GM21447 (cell line): Measurements from ENCODE around the gene CYS1.
A peak's percentile ranks its signal among the peaks of the same experiment; 100 is the strongest.
"Not testable (repeated sequence)": the region's sequence is repeated elsewhere in the genome, so short reads cannot be mapped to it uniquely, and the experiment has no call there.

Experiments used
- ATAC-seq: cut with Tn5 transposase; IDR thresholded peaks from one replicate; pipeline ENCODE4 v1.9.1; 2021; ENCODE audit not compliant: unreplicated experiment

Gene CYS1

GRCh38 chr2:10094271-10094814, 14.1 kb upstream of the CYS1 start:
- ATAC-seq: no peak

DNA sequence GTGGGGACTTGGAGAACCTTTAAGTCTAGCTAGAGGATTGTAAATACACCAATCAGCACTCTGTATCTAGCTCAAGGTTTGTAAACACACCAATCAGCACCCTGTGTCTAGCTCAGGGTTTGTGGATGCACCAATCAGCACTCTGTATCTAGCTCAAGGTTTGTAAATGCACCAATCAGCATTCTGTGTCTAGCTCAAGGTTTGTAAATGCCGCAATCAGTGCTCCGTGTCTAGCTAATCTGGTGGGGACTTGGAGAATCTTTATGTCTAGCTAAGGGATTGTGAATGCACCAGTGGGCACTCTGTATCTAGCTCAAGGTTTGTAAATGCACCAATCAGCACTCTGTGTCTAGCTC, 11.7 kb upstream of the CYS1 start:
- ATAC-seq: not testable (repeated sequence)

DNA sequence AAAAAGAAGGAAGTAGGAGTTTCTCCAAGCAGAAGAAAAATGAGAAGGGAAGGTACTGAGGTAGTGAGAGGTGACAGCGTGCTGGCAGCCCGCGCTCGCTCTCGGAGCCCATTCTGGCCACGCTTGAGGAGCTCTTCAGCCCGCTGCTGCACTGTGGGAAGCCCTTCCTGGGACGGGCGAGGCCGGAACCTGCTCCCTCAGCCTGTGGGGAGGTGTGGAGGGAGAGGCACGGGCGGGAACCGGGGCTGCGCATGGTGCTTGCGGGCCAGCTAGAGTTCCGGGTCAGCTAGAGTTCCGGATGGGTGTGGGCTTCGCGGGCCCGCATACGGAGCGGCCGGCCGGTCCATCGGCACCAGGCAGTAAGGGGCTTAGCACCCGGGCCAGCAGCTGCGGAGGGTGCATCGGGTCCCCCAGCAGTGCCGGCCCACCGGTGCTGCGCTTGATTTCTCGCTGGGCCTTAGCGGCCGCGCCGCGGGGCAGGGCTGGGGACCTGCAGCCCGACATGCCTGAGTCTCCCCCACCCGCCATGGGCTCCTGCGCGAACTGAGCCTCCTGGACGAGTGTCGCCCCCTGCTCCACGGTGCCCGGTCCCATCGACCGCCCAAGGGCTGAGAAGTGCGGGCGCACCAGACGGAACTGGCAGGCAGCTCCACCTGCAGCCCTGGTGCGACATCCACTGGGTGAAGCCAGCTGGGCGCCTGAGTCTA, 11.1 kb upstream of the CYS1 start:
- peak; percentile 40 for ATAC-seq

DNA sequence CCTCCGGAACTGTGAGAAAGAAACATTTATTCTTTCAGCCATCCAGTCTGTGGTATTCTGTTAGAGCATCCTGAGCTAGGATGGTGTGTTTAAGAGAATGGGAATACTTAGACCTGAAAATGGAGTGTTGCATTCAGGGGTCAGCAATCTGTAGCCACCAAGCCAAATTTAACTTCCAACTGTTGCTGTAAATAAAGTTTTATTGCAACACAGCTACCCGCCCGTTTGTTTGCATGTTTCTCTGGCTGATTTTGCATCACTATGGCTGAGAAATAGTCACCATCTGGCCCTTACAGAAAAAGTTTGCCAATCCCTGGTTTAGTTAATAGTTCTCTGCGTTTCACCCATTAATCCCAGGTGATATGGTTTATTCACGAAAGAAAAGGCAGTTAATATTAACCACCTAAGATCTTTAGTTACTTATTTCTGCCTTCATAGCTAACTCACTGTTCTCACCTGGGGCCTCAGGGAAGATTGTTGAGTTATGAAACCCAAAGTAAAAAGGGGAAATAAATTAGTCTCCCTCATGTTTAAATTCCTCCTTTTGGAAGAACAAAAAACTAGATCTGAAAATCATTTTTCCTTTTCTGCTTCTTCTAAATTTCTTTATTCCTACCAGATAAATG, 9.5 kb upstream of the CYS1 start:
- ATAC-seq: peak; percentile 49

GRCh38 chr2:10087360-10087759, 7.1 kb upstream of the CYS1 start:
- no peak for ATAC-seq

GRCh38 chr2:10086950-10087349, 6.7 kb upstream of the CYS1 start:
- no peak for ATAC-seq

DNA sequence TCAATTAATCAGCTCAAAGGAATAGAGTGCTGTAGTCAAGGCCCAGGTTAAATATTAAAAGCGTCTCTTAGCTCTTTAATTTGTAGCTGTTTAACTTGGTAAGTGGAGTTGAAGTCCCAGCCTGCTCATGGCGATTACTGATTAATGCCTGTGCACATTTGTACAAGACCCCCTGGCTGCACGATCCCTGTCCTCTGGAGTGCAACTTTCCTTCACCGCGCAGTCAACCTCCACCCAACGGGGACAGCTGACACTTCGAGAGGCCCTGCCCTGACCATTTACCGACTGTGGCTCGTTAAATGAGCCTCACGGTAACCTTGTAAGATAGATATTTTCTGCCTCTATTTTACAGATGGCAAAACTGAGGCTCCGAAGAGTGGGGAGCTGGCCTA, 5.5 kb upstream of the CYS1 start:
- ATAC-seq: no peak

DNA sequence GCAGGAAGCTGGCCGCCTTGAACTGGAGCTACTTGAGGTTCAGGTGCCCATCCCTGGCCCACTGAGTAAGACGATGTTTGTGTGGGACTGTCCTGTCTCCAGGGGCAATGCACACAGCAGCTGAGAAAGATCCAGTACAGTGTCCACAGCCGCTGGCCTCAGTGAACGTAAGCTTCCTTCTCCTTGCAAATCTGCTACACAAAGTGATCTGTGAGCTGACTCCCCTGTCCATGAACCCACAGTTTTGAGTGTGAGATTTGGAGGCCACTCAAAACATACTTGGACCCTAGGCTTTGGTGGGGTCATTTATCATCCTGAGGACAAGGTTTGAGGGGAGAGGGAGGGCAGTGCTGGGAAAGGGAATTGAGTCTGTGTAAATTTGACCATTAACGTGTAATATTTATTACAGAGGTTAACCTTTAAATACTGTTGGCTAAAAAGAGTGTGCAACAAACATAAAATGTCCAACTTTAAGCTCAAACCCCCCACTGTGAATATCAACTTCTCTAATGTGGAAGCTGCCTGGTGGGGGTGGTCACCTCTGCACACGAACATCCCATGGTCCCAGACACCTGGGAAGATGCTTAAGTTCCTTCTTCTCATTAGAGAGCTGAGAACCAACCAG, 4.9 kb upstream of the CYS1 start:
- no peak for ATAC-seq

DNA sequence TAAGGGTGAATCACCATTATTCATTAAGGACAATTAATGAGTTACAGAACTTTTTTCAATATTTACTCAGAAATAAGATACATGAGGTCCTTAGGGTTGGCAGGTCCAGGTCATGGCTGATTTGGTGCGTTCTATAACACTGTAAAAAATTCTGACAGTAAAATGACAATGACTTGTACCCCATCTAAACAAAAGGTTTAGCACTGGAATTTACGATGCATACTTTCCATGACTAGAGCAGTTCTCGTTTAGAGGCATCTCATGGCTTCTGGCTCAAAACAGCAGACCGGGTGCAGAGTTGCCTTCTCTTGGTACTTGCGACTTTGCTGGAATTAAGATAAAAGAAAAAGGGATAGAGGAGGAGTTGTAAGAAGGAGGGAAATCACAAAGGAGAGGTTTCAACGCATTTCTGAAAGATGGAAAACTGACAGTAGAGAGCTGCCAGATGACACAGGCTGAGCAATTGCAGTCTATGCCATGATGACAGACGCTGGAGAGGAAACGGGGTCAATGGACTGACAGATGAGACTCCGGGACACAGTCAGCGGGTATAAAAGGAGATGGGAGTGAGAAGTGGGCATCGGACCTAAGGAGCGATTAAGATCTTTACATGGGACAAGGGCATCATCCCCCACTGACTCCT, 4.1 kb upstream of the CYS1 start:
- no peak for ATAC-seq

DNA sequence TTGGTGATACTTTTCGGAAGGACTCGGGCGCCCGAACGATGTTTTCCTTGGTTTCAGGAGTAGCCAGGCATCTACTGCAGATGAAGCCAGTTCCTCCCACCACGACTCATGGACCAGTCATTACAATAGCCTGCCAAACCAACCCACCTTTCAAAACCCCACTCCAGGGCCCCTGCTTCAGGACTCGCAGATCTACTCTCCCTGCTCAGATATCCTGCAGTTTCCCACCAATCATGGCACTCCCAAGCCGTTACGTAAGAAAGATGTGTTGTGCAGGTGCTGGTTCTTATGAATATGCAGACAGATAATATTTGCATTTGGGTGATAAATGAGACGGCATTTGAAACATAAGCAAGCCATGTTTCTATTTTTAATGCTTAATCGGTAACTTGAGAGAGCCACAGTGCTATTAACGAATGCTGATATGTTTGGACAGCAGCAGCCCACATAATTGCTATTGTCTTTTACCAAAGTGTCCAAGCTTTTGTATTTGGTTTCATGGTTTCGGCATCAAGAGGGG, 3.5 kb upstream of the CYS1 start:
- peak; percentile 31 for ATAC-seq

GRCh38 chr2:10083046-10083445, 2.8 kb upstream of the CYS1 start:
- ATAC-seq: no peak

GRCh38 chr2:10080536-10081304, 509 bp upstream of the CYS1 start:
- ATAC-seq: no peak

DNA sequence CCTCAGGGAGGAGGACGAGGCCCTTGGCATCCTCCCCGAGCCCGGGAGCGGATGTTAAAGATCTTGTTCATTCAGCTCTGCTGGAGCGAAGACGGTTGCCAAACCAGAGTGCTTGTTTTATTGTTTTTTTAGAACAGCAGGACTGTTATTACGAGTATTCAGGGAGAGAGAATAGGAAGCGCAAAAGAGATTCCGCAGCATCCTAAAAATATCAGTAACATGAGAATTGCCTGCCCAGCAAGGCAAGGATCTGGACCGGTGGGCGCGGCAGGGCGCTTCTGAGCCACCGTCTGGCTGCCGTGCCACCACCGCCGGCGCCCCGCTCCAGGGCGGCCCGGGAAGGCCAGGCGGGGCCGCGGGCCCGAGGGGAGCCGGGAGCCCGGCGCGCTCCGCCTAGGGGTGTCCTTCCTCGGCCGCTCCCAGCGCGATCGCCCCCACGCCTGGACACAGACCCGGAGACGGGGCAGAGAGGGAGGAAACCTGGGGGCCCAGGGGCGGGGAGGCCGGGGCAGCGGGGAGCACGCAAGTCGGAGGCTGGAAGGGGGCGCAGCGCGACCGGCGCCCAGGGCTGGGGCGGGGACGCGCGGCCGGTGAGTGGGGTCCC, 843 bp downstream of the CYS1 start:
- ATAC-seq: no peak

DNA sequence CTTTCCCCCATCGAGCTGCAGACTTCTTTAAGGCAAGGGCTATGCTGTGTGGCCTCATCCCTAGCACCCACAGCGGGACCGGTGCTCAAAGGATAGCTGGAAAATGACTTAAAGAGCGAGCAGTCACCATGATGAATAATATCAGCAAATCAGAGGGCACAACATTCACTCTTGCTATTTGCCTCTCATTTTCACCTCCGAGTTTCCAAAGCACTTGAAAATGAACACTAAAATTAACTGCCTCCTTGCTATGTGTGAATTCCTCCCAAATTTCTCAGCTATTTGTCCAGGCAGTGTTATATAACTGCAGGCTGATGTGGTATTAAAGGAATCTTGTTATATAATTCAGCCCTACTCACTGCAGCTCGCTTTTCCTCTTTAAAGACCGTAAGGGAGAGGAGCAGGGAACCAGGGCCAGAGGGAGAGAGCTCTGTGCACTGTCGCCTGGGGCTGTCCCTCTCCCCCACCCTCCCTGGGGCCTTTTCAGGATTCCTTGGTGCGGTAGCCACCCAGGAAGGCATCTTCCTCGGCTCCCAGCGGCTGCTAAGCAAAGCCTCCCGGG, 1.4 kb downstream of the CYS1 start:
- no peak for ATAC-seq

- ATAC-seq: no peak
These were observed 2.2 kb downstream of the CYS1 start for GRCh38 chr2:10078001-10078400.

DNA sequence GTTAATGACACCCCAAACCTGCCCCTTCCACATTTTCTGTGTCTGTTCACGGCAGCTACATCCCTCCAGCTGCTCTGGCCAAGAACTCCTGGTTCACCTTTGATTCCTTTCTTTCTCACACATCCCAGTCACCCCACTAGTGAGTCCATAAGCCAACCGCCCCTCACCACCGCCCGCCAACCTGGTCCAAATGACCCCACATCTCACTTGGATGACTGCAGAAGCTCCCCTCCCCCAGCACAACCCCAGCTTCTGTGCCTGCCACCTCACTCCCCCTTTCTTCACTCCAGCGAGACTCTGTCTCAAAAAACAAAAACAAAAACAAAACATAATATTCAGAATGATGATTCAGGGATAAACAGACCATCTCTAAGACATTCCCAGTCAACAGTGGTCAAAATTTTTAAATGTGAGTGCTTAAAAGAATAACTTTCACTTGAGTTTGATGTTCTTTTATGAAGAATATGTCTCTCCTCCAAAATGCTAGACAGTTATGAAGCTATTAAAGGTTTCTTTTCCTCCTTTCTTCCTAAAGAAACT, 3.2 kb downstream of the CYS1 start:
- no peak for ATAC-seq

DNA sequence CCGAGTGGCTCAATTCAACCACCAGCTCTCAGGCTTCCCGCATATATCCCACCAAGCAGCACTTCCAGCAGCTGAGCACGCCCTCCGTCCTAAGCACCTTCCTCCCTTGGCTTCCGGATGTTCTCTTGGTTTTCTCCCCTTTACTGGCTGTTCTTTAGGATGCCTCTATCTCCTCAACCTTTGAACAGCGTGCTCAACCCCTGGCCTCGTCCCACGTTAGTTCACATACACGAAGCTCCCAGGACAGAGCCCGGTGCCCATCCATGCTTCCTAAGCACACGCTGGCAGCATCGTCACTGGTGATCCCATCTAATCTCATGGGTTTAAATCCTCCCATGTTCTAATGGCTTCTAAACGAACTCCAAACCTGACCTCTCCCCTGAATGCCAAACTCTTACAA, 3.7 kb downstream of the CYS1 start:
- ATAC-seq: no peak

GRCh38 chr2:10075571-10076209, 4.5 kb downstream of the CYS1 start:
- ATAC-seq: no peak

DNA sequence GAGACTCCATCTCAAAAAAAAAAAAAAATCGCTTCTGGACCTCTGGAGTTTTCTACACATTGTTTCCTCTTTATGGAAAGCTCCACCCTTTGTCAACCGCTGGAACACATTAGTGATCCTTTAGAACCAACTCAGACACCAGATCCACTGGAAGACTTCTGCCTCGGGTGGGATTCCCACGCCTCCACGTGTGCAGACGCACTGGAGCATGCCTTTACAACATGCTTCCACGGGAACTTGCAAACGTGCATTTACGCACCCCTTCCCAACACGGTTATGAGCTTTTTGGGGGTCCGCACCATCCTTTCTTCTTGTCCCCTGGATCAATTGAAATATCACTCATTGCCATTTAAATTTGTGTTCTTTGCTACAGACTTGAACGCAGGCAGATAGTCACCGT, 5.1 kb downstream of the CYS1 start:
- ATAC-seq: no peak
